ENCODE measurements around the gene DYNC1I2.

Gene DYNC1I2

DNA sequence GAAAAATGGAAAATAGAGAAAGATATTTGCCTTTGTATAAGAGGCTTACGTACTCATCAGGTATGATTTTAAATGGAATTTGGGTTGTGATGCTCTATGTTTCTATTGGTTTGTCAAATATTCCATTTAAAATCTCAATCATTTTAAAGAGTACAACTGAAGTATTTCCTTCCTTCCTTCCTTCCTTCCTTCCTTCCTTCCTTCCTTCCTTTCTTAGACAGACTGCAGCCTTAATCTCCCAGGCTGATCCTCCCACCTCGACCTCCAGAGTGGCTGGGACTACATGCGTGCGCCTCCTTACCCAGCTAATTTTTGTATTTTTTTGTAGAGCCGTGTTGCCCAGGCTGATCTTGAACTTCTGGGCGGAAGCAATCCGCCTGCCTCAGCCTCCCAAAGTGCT, 15.4 kb upstream of the DYNC1I2 start:
- no peak overlapping the region for H3K9ac ChIP-seq (ENCODE audit: insufficient read length)
- H3K4me3 ChIP-seq, result no peak overlapping the region
- no peak overlapping the region; the same call in 1 of the 2 replicates for H3K27ac ChIP-seq
- no peaks in the 10 kb centered on the region for H3K36me3 ChIP-seq (ENCODE audit: insufficient read depth, low read length)
- TF ChIP-seq EZH2 (IDR thresholded peaks at IDR 0.05), result no peak
- TF ChIP-seq FOXP2 (optimal IDR thresholded peaks at IDR 0.05; ENCODE audit: control extremely low read depth, extremely low read length, insufficient read depth), result no peak
- no peak for TF ChIP-seq POLR2AphosphoS5 (IDR thresholded peaks at IDR 0.05; ENCODE audit: borderline replicate concordance, low read depth, low read length)
- H3K9me3 ChIP-seq (ENCODE audit: low read depth, low read length), result no peaks in the 10 kb centered on the region
- DNase-seq (ENCODE audit: low read depth, low spot score), result peak; percentile 59

DNA sequence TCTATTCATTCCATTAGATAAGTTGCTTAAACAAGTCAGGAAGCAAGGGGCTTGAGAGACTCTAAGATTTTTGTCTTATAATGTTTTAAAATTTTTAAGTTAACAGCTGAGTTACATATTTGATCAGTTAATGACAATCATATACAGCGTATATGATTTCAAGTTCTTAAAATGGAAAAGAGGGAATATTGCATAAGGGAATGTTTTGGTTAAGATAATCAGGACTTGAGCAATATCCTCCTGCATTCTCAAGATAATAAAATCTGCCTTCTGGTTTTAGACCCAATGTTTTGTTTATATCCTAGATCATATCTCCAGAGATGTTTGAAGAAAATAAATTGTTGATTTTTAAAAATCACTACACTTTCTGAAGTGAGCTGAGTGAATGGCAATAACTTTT, 13.4 kb upstream of the DYNC1I2 start:
- DNase-seq (ENCODE audit: low read depth, low spot score), result no peak
- H3K36me3 ChIP-seq (ENCODE audit: insufficient read depth, low read length), result no peaks in the 10 kb centered on the region
- no peak overlapping the region for H3K9ac ChIP-seq (ENCODE audit: insufficient read length)
- H3K4me3 ChIP-seq, result no peak overlapping the region
- TF ChIP-seq EZH2 (IDR thresholded peaks at IDR 0.05) (no peak), FOXP2 (optimal IDR thresholded peaks at IDR 0.05; ENCODE audit: control extremely low read depth, extremely low read length, insufficient read depth) (no peak), POLR2AphosphoS5 (IDR thresholded peaks at IDR 0.05; ENCODE audit: borderline replicate concordance, low read depth, low read length) (no peak)
- no peaks in the 10 kb centered on the region for H3K9me3 ChIP-seq (ENCODE audit: low read depth, low read length)
- peak overlapping the region; percentile 81 for H3K27ac ChIP-seq

DNA sequence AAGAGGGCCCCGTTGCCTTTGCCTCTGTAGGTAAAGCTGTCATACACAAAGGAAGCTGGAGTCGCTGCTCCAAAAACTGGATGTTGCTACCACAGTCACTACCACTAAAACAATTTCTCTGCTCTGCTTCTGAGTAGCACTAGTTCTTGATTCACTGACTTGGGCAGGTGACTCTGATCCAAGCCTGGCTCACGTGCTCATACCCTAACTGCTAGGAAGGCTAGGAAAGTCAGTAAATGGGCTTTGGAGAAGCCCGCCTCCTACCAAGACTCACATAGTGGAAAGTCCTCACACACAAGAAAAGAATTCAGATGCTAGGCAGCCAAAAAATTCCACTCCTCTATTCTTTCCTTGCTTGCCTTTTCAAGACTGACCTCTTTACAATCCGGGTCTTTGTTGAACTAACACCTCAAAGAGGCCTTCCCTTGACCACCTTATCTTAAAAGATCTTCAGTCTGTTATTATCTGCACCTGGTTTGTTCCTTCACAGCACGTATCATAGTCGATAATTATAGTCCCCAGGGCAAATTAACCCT, 11.4 kb upstream of the DYNC1I2 start:
- no peak for DNase-seq (ENCODE audit: low read depth, low spot score)
- no peak for TF ChIP-seq EZH2 (IDR thresholded peaks at IDR 0.05)
- TF ChIP-seq POLR2AphosphoS5 (IDR thresholded peaks at IDR 0.05; ENCODE audit: borderline replicate concordance, low read depth, low read length), result no peak
- TF ChIP-seq FOXP2 (optimal IDR thresholded peaks at IDR 0.05; ENCODE audit: control extremely low read depth, extremely low read length, insufficient read depth), result no peak
- Histone ChIP-seq H3K9me3 (ENCODE audit: low read depth, low read length) (no peaks in the 10 kb centered on the region), H3K9ac (ENCODE audit: insufficient read length) (no peak overlapping the region), H3K27ac (no peak overlapping the region), H3K4me3 (no peak overlapping the region), H3K36me3 (ENCODE audit: insufficient read depth, low read length) (no peaks in the 10 kb centered on the region)

DNA sequence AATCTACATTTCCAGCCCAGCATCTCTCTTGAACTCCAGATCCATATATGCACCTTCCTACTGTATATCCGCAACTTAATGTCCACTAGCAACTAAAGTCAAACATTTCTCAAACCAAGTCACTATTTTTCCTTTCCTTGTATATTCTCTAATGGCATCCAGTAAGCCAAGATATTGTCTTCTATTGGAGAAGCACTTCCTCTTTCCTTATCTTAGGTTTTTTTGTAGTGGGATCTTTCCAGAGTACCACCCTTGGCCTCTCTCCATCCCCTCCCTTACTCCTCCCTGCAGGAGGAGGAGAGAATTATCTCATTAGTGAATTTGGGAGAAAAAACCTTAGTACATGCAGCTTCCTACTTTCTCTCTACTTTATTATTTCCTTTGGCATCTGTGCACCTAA, 8.7 kb upstream of the DYNC1I2 start:
- Histone ChIP-seq H3K36me3 (ENCODE audit: insufficient read depth, low read length) (no peaks in the 10 kb centered on the region), H3K4me3 (no peak overlapping the region), H3K27ac (no peak overlapping the region), H3K9me3 (ENCODE audit: low read depth, low read length) (no peaks in the 10 kb centered on the region), H3K9ac (ENCODE audit: insufficient read length) (no peak overlapping the region)
- DNase-seq (ENCODE audit: low read depth, low spot score), result no peak
- TF ChIP-seq POLR2AphosphoS5 (IDR thresholded peaks at IDR 0.05; ENCODE audit: borderline replicate concordance, low read depth, low read length) (no peak), EZH2 (IDR thresholded peaks at IDR 0.05) (no peak), FOXP2 (optimal IDR thresholded peaks at IDR 0.05; ENCODE audit: control extremely low read depth, extremely low read length, insufficient read depth) (no peak)

DNA sequence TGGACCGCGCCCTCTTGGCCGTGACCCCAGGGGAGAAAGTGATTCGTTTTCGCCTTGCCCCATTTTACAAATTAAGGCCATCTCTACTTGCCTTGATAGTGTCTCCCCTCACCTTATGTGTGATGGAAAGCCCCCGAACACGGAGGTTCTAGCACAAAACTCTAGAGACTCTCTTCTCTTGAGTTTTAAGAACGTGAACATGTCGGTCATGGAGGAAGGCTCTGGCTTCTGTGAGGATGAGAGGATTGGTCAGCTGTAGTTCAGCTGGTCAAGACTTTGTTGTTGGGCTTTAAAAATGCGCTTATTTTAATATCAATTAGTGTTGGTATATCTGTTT, 828 bp downstream of the DYNC1I2 start:
- Histone ChIP-seq H3K9me3 (ENCODE audit: low read depth, low read length) (no peaks in the 10 kb centered on the region), H3K9ac (ENCODE audit: insufficient read length) (peak overlapping the region; percentile 93), H3K36me3 (ENCODE audit: insufficient read depth, low read length) (peaks cover 32% of the 10 kb centered on the region), H3K27ac (no peak overlapping the region), H3K4me3 (peak overlapping the region; percentile 97)
- DNase-seq (ENCODE audit: low read depth, low spot score), result no peak
- TF ChIP-seq EZH2 (IDR thresholded peaks at IDR 0.05), result no peak
- no peak for TF ChIP-seq FOXP2 (optimal IDR thresholded peaks at IDR 0.05; ENCODE audit: control extremely low read depth, extremely low read length, insufficient read depth)
- no peak for TF ChIP-seq POLR2AphosphoS5 (IDR thresholded peaks at IDR 0.05; ENCODE audit: borderline replicate concordance, low read depth, low read length)

DNA sequence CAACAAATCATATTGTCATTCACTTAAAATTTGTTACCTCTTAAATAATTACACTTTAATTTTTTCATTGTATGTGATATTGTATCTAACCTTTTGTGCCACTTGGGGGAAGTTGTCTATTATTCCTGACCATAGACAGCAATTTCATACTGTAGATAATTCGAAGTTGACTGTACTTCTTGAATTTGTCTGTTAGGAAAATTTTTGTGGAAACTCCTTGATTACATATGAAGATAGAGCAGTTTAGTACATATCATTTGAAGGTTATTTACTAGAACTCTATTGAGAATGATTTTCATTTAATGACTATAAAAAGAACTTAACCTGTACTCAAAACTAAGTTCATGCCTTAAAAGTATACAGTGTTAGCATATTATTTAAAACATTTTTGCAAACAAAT, 5.1 kb downstream of the DYNC1I2 start:
- no peak overlapping the region for H3K27ac ChIP-seq
- H3K9ac ChIP-seq (ENCODE audit: insufficient read length), result no peak overlapping the region
- H3K36me3 ChIP-seq (ENCODE audit: insufficient read depth, low read length), result peaks cover 64% of the 10 kb centered on the region
- no peak for DNase-seq (ENCODE audit: low read depth, low spot score)
- H3K4me3 ChIP-seq, result no peak overlapping the region
- TF ChIP-seq FOXP2 (optimal IDR thresholded peaks at IDR 0.05; ENCODE audit: control extremely low read depth, extremely low read length, insufficient read depth), result no peak
- no peak for TF ChIP-seq EZH2 (IDR thresholded peaks at IDR 0.05)
- TF ChIP-seq POLR2AphosphoS5 (IDR thresholded peaks at IDR 0.05; ENCODE audit: borderline replicate concordance, low read depth, low read length), result no peak
- H3K9me3 ChIP-seq (ENCODE audit: low read depth, low read length), result no peaks in the 10 kb centered on the region

DNA sequence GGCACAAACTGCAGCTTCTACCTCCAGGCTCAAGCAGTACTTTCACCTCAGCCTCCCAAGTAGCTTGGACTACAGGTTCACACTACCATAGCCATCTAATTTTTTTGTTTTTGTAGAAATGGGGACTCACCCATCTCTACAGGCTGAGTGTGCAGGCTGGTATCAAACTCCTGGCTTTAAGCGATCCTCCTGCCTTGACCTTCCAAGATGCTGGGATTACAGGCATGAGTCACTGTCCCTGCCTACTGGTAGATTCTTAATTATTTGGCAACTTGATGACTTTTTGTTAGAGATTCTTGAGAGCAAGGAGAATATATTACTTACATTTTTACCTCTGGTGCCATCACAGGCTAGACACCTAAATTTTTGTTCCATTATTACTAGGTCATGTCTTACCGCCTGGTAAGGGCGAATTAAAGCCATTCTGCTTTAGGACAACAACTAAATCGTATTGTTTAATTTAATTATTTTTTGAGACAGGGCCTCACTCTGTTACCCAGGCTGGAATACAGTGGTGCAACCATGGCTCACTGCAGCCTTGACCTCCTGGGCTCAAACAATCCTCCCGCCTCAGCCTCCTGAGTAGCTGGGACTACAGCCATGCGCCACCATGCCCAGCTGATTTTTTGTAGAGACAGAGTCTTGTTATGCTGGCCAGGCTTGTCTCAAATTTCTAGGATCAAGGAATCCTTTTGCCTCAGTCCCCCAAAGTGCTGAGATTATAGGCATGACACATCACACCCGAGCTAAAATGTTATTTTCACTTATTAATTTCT, 15.7 kb downstream of the DYNC1I2 start:
- Histone ChIP-seq H3K27ac (no peak overlapping the region), H3K9ac (ENCODE audit: insufficient read length) (no peak overlapping the region), H3K36me3 (ENCODE audit: insufficient read depth, low read length) (peaks cover 10% of the 10 kb centered on the region), H3K4me3 (no peak overlapping the region), H3K9me3 (ENCODE audit: low read depth, low read length) (no peaks in the 10 kb centered on the region)
- DNase-seq (ENCODE audit: low read depth, low spot score), result no peak
- TF ChIP-seq EZH2 (IDR thresholded peaks at IDR 0.05) (no peak), POLR2AphosphoS5 (IDR thresholded peaks at IDR 0.05; ENCODE audit: borderline replicate concordance, low read depth, low read length) (no peak), FOXP2 (optimal IDR thresholded peaks at IDR 0.05; ENCODE audit: control extremely low read depth, extremely low read length, insufficient read depth) (no peak)

DNA sequence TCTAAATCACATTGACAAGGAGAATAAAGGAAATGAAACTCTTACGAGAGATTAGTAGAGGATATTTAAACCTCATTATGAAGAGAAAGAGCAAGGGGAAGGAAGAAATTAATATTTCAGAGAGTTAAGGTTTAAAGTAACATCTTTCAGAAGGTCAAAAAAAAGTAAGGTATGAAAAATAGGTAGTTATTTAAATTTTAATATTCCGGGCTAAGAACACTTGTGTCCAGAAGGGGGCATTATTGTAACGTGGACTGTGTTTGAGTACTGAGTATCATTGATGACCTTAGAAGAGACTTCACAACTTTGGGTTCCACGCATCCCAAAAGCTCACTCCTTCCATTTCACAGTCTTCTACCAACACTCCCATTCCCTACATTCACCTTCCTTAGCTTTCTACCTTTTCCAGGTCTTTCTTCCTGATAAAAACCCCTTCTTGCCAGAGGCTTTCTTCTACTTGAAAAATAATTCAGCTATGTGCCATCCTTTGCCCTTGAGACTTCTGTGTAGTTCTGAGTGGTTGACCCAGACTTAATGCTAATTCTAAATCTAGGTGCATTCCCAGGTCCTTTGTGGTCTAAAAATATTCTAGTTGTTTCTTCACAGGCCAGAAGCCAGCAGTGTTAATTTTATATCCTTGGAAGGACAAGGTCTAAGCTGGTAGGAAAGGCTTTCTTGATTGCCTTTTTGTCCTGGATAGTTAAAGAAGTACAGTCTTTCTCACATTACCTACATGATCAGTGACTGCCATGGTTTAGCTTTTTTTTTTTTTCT, 16.5 kb downstream of the DYNC1I2 start:
- no peak for DNase-seq (ENCODE audit: low read depth, low spot score)
- Histone ChIP-seq H3K36me3 (ENCODE audit: insufficient read depth, low read length) (peaks cover 7% of the 10 kb centered on the region; the same call in 1 of the 2 replicates), H3K9ac (ENCODE audit: insufficient read length) (no peak overlapping the region), H3K9me3 (ENCODE audit: low read depth, low read length) (no peaks in the 10 kb centered on the region), H3K4me3 (no peak overlapping the region), H3K27ac (no peak overlapping the region)
- TF ChIP-seq EZH2 (IDR thresholded peaks at IDR 0.05) (no peak), POLR2AphosphoS5 (IDR thresholded peaks at IDR 0.05; ENCODE audit: borderline replicate concordance, low read depth, low read length) (no peak), FOXP2 (optimal IDR thresholded peaks at IDR 0.05; ENCODE audit: control extremely low read depth, extremely low read length, insufficient read depth) (no peak)
